ENCODE data around the gene APBA2.

APBA2 gene

GRCh38 chr15:28897861-28898585, 12.2 kb downstream of the APBA2 start:
- TF ChIP-seq CTCF (IDR thresholded peaks at IDR 0.05; ENCODE audit: extremely low read depth, missing control alignments), result no peak
- no peak for DNase-seq (ENCODE audit: low spot score)

GRCh38 chr15:28899061-28899738, 13.4 kb downstream of the APBA2 start:
- TF ChIP-seq CTCF (IDR thresholded peaks at IDR 0.05; ENCODE audit: extremely low read depth, missing control alignments), result no peak

GRCh38 chr15:28900041-28900891, 14.5 kb downstream of the APBA2 start:
- TF ChIP-seq CTCF (IDR thresholded peaks at IDR 0.05; ENCODE audit: extremely low read depth, missing control alignments), result no peak
- no peak for DNase-seq (ENCODE audit: low spot score)

More at GRCh38 chr15:28899061-28899738, 13.4 kb downstream of the APBA2 start:
- no peak for DNase-seq (ENCODE audit: low spot score)

- no peak for TF ChIP-seq CTCF (IDR thresholded peaks at IDR 0.05; ENCODE audit: extremely low read depth, missing control alignments)
- no peak for DNase-seq (ENCODE audit: low spot score)
Measured at GRCh38 chr15:28900892-28901586, 15.3 kb downstream of the APBA2 start.

GRCh38 chr15:28901587-28901980, 15.8 kb downstream of the APBA2 start:
- TF ChIP-seq CTCF (IDR thresholded peaks at IDR 0.05; ENCODE audit: extremely low read depth, missing control alignments), result no peak

GRCh38 chr15:28901987-28902745, 16.4 kb downstream of the APBA2 start:
- TF ChIP-seq CTCF (IDR thresholded peaks at IDR 0.05; ENCODE audit: extremely low read depth, missing control alignments), result no peak
- DNase-seq (ENCODE audit: low spot score), result no peak

More at GRCh38 chr15:28901587-28901980, 15.8 kb downstream of the APBA2 start:
- DNase-seq (ENCODE audit: low spot score), result no peak

Data from GM20000 (cell line).